Neuronal stem cell (in vitro differentiated cells): Measurements from ENCODE around the gene MTHFD1L.

Source experiments
- DNase-seq: peaks from one replicate; pipeline ENCODE4 v3.0.0-alpha.2; 2013; ENCODE audit warnings: low spot score
- H2AFZ ChIP-seq: one replicate; pipeline ENCODE4 v1.6.1; 2013; ENCODE audit warnings: mild to moderate bottlenecking, low read length, inconsistent platforms
- H2AK5ac ChIP-seq: 2 replicates; pipeline ENCODE4 v1.6.1; 2013; ENCODE audit warnings: low read depth, mild to moderate bottlenecking, inconsistent platforms, low read length, moderate library complexity, mixed read lengths
- H2BK120ac ChIP-seq: 2 replicates; pipeline ENCODE4 v1.6.1; 2013; ENCODE audit warnings: low read depth, mild to moderate bottlenecking, inconsistent platforms, low read length, moderate library complexity, mixed read lengths
- H2BK12ac ChIP-seq: one replicate; pipeline ENCODE4 v1.6.1; 2013; ENCODE audit warnings: low read length, inconsistent platforms
- H2BK15ac ChIP-seq: 2 replicates; pipeline ENCODE4 v1.6.1; 2013; ENCODE audit warnings: mild to moderate bottlenecking, low read length, inconsistent platforms, mixed read lengths
- H2BK5ac ChIP-seq: one replicate; pipeline ENCODE4 v1.6.1; 2013; ENCODE audit warnings: inconsistent platforms, mild to moderate bottlenecking, low read length, moderate library complexity
- H3K14ac ChIP-seq: one replicate; pipeline ENCODE4 v1.6.1; 2013; ENCODE audit warnings: low read length, inconsistent platforms
- H3K18ac ChIP-seq: 2 replicates; pipeline ENCODE4 v1.6.1; 2013; ENCODE audit warnings: low read length, inconsistent platforms
- H3K23ac ChIP-seq: 2 replicates; pipeline ENCODE4 v1.6.1; 2013; ENCODE audit warnings: low read depth, mild to moderate bottlenecking, mixed read lengths, low read length, inconsistent platforms; ENCODE audit not compliant: poor library complexity
- H3K27ac ChIP-seq: replicated peaks from 3 replicates; pipeline ENCODE4 v1.5.1; 2013; ENCODE audit warnings: low read length, inconsistent platforms
- H3K27me3 ChIP-seq, 3 experiments: 2 replicates each; pipeline ENCODE4 v1.6.1; 2013; ENCODE audit warnings: low read length in 3 of 3, mild to moderate bottlenecking in 2 of 3, inconsistent platforms in 1 of 3, low read depth in 1 of 3, mixed read lengths in 1 of 3, moderate library complexity in 1 of 3; ENCODE audit not compliant: control insufficient read depth in 3 of 3, insufficient read depth in 3 of 3
- H3K36me3 ChIP-seq, 2 donors: replicated peaks in 1 of 2; 2 replicates each; pipeline ENCODE4 v1.6.1; 2013; ENCODE audit warnings: low read length in 2 of 2; ENCODE audit not compliant: control insufficient read depth in 2 of 2, insufficient read depth in 2 of 2
- H3K4ac ChIP-seq: 2 replicates; pipeline ENCODE4 v1.6.1; 2013; ENCODE audit warnings: inconsistent platforms, mild to moderate bottlenecking, low read length, moderate library complexity
- H3K4me1 ChIP-seq, 2 donors: 1 replicate in 1 of 2; 2 replicates in 1 of 2; pipeline ENCODE4 v1.6.1; 2013; ENCODE audit warnings: low read length in 2 of 2, low read depth in 1 of 2; ENCODE audit not compliant: control insufficient read depth in 2 of 2, insufficient read depth in 1 of 2
- H3K4me2 ChIP-seq: one replicate; pipeline ENCODE4 v1.6.1; 2013; ENCODE audit warnings: mild to moderate bottlenecking, low read length, inconsistent platforms; ENCODE audit not compliant: insufficient read depth, poor library complexity, severe bottlenecking
- H3K4me3 ChIP-seq, 2 donors: 2 replicates each; pipeline ENCODE4 v1.5.1; 2013; ENCODE audit warnings: low read length in 2 of 2, mild to moderate bottlenecking in 2 of 2, inconsistent platforms in 1 of 2, moderate library complexity in 1 of 2
- H3K79me1 ChIP-seq: one replicate; pipeline ENCODE4 v1.6.1; 2013; ENCODE audit warnings: low read depth, mild to moderate bottlenecking, inconsistent platforms, low read length, moderate library complexity
- H3K9ac ChIP-seq: one replicate; pipeline ENCODE4 v1.6.1; 2013; ENCODE audit warnings: mild to moderate bottlenecking, low read depth, low read length, inconsistent platforms; ENCODE audit not compliant: poor library complexity
- H3K9me3 ChIP-seq, 2 donors: replicated peaks in 1 of 2; 2 replicates each; pipeline versions ENCODE3 to v1.6.1; 2013; ENCODE audit warnings: low read length in 2 of 2, mild to moderate bottlenecking in 2 of 2, inconsistent platforms in 1 of 2, low read depth in 1 of 2, mixed read lengths in 1 of 2, moderate library complexity in 1 of 2; ENCODE audit not compliant: control insufficient read depth in 2 of 2, insufficient read depth in 1 of 2
- H4K8ac ChIP-seq: one replicate; pipeline ENCODE4 v1.6.1; 2013; ENCODE audit warnings: low read depth, mild to moderate bottlenecking, inconsistent platforms, low read length, moderate library complexity
- H4K91ac ChIP-seq: one replicate; pipeline ENCODE4 v1.6.1; 2013; ENCODE audit warnings: low read length, low read depth, mild to moderate bottlenecking, inconsistent platforms; ENCODE audit not compliant: poor library complexity
- WGBS, 2 donors: extraction: QIAGEN DNeasy Blood & Tissue Kit; methylation state at CpG; one replicate each; pipeline ENCODE4 v1.1.7; 2013; ENCODE audit warnings: missing lambda C conversion rate in 2 of 2, mixed read lengths in 1 of 2; ENCODE audit not compliant: insufficient read length in 2 of 2, insufficient replicate concordance in 1 of 2; ENCODE audit errors: extremely low coverage in 2 of 2; 5-methylcytosine and 5-hydroxymethylcytosine counted together

The MTHFD1L gene

GRCh38 chr6:150840185-150840584, 25.3 kb upstream of the MTHFD1L start:
- no CpG with 5 or more reads among the region's 4 CpGs for WGBS, 2 donors
- Histone ChIP-seq H3K4me3 (no peak overlapping the region), H3K9me3 (no peaks in the 10 kb centered on the region), H2BK5ac (no peak overlapping the region), H4K8ac (no peak overlapping the region), H2BK120ac (no peak overlapping the region), H3K18ac (no peak overlapping the region), H4K91ac (no peak overlapping the region), H3K36me3 (peaks cover 16 to 93% of the 10 kb centered on the region in 2 donors), H3K4me2 (no peak overlapping the region), H3K4me1 (no peaks in the 10 kb centered on the region), H3K23ac (no peak overlapping the region), H3K79me1 (no peaks in the 10 kb centered on the region), H3K9ac (no peak overlapping the region), H3K27ac (no peak overlapping the region), H2BK12ac (no peak overlapping the region), H2BK15ac (no peak overlapping the region), H2AFZ (no peak overlapping the region), H3K14ac (no peak overlapping the region), H2AK5ac (no peak overlapping the region), H3K27me3 (no peaks in the 10 kb centered on the region), H3K4ac (no peak overlapping the region)
- DNase-seq, result no peak

GRCh38 chr6:150841189-150841588, 24.3 kb upstream of the MTHFD1L start:
- Histone ChIP-seq H4K91ac (no peak overlapping the region), H3K79me1 (no peaks in the 10 kb centered on the region), H3K9me3 (no peaks in the 10 kb centered on the region), H3K4me1 (no peaks in the 10 kb centered on the region), H2BK5ac (no peak overlapping the region), H3K18ac (no peak overlapping the region), H3K27ac (no peak overlapping the region), H3K4me2 (no peak overlapping the region), H2BK15ac (no peak overlapping the region), H3K4ac (no peak overlapping the region), H2AFZ (no peak overlapping the region), H3K23ac (no peak overlapping the region), H3K9ac (no peak overlapping the region), H3K27me3 (no peaks in the 10 kb centered on the region), H3K14ac (no peak overlapping the region), H2BK12ac (no peak overlapping the region), H3K36me3 (peaks cover 16 to 91% of the 10 kb centered on the region in 2 donors), H4K8ac (no peak overlapping the region), H3K4me3 (no peak overlapping the region), H2AK5ac (no peak overlapping the region), H2BK120ac (no peak overlapping the region)
- DNase-seq, result no peak
- WGBS, 2 donors, result no CpG with 5 or more reads among the region's 5 CpGs

GRCh38 chr6:150841697-150842096, 23.8 kb upstream of the MTHFD1L start:
- no peak overlapping the region for H3K4me3 ChIP-seq
- no peak overlapping the region for H2BK5ac ChIP-seq
- H3K23ac ChIP-seq, result no peak overlapping the region
- H2BK15ac ChIP-seq, result no peak overlapping the region
- WGBS, 2 donors, result no CpG with 5 or more reads among the region's 3 CpGs
- H2BK12ac ChIP-seq, result no peak overlapping the region
- no peak overlapping the region for H3K27ac ChIP-seq
- no peak overlapping the region for H3K14ac ChIP-seq
- H3K36me3 ChIP-seq, result peaks cover 16 to 91% of the 10 kb centered on the region in 2 donors
- H3K18ac ChIP-seq, result no peak overlapping the region
- H4K91ac ChIP-seq, result no peak overlapping the region
- H3K4me1 ChIP-seq, result no peaks in the 10 kb centered on the region
- H3K79me1 ChIP-seq, result no peaks in the 10 kb centered on the region
- no peak overlapping the region for H2AFZ ChIP-seq
- no peak overlapping the region for H3K4ac ChIP-seq
- H3K4me2 ChIP-seq, result no peak overlapping the region
- H3K9me3 ChIP-seq, result no peaks in the 10 kb centered on the region
- H2BK120ac ChIP-seq, result no peak overlapping the region
- H3K27me3 ChIP-seq, result no peaks in the 10 kb centered on the region
- no peak for DNase-seq
- no peak overlapping the region for H3K9ac ChIP-seq
- H4K8ac ChIP-seq, result no peak overlapping the region
- no peak overlapping the region for H2AK5ac ChIP-seq

GRCh38 chr6:150844371-150844770, 21.1 kb upstream of the MTHFD1L start:
- WGBS, 2 donors, result no CpG with 5 or more reads among the region's 3 CpGs
- H3K4me3 ChIP-seq, result no peak overlapping the region

More at GRCh38 chr6:150844371-150844770, 21.1 kb upstream of the MTHFD1L start:
- H3K23ac ChIP-seq, result no peak overlapping the region
- no peak overlapping the region for H3K9ac ChIP-seq
- H3K27me3 ChIP-seq, result no peaks in the 10 kb centered on the region
- H2BK120ac ChIP-seq, result no peak overlapping the region
- no peak overlapping the region for H2BK12ac ChIP-seq
- no peak overlapping the region for H3K14ac ChIP-seq
- H3K9me3 ChIP-seq, result no peaks in the 10 kb centered on the region
- H3K79me1 ChIP-seq, result no peaks in the 10 kb centered on the region
- no peak overlapping the region for H2AK5ac ChIP-seq
- H3K4me1 ChIP-seq, result peaks cover 0 to 2% of the 10 kb centered on the region in 2 donors
- H3K27ac ChIP-seq, result no peak overlapping the region
- no peak overlapping the region for H4K91ac ChIP-seq
- H4K8ac ChIP-seq, result no peak overlapping the region
- peaks cover 14 to 74% of the 10 kb centered on the region in 2 donors for H3K36me3 ChIP-seq
- DNase-seq, result no peak
- no peak overlapping the region for H3K4me2 ChIP-seq
- H3K4ac ChIP-seq, result no peak overlapping the region
- H2BK5ac ChIP-seq, result no peak overlapping the region
- H2AFZ ChIP-seq, result no peak overlapping the region
- H3K18ac ChIP-seq, result no peak overlapping the region
- H2BK15ac ChIP-seq, result no peak overlapping the region
